ENCODE results near the gene PAPSS2.
A peak's percentile ranks its signal among the peaks of the same experiment; 100 is the strongest.

The PAPSS2 gene

GRCh38 chr10:87652261-87652660, 7.4 kb upstream of the PAPSS2 start:
- Mint-ChIP-seq H3K36me3 (ENCODE audit: low read depth) (no peaks in the 10 kb centered on the region), H3K27me3 (ENCODE audit: low read depth) (peaks cover 24% of the 10 kb centered on the region), H3K4me1 (ENCODE audit: low read depth) (no peaks in the 10 kb centered on the region), H3K27ac (no peak overlapping the region), H3K4me3 (no peak overlapping the region), H3K9me3 (no peaks in the 10 kb centered on the region)

- Mint-ChIP-seq H3K27me3 (ENCODE audit: low read depth) (peaks cover 34% of the 10 kb centered on the region), H3K36me3 (ENCODE audit: low read depth) (no peaks in the 10 kb centered on the region), H3K9me3 (no peaks in the 10 kb centered on the region), H3K4me1 (ENCODE audit: low read depth) (peaks cover 2% of the 10 kb centered on the region), H3K27ac (no peak overlapping the region), H3K4me3 (no peak overlapping the region)
Observed at GRCh38 chr10:87654212-87654611, 5.5 kb upstream of the PAPSS2 start.

GRCh38 chr10:87656431-87657072, 3.1 kb upstream of the PAPSS2 start:
- Mint-ChIP-seq H3K27me3 (ENCODE audit: low read depth) (peaks cover 52% of the 10 kb centered on the region), H3K27ac (no peak overlapping the region), H3K9me3 (no peaks in the 10 kb centered on the region), H3K36me3 (ENCODE audit: low read depth) (no peaks in the 10 kb centered on the region), H3K4me1 (ENCODE audit: low read depth) (peaks cover 6% of the 10 kb centered on the region), H3K4me3 (no peak overlapping the region)

GRCh38 chr10:87657371-87657770, 2.3 kb upstream of the PAPSS2 start:
- H3K4me1 Mint-ChIP-seq (ENCODE audit: low read depth) = peaks cover 6% of the 10 kb centered on the region
- H3K27ac Mint-ChIP-seq = no peak overlapping the region
- H3K9me3 Mint-ChIP-seq = no peaks in the 10 kb centered on the region
- no peaks in the 10 kb centered on the region for H3K36me3 Mint-ChIP-seq (ENCODE audit: low read depth)
- H3K4me3 Mint-ChIP-seq = no peak overlapping the region
- H3K27me3 Mint-ChIP-seq (ENCODE audit: low read depth) = peaks cover 59% of the 10 kb centered on the region

GRCh38 chr10:87658321-87658795, 1.3 kb upstream of the PAPSS2 start:
- H3K4me1 Mint-ChIP-seq (ENCODE audit: low read depth) = peaks cover 6% of the 10 kb centered on the region
- H3K27me3 Mint-ChIP-seq (ENCODE audit: low read depth) = peaks cover 62% of the 10 kb centered on the region
- H3K4me3 Mint-ChIP-seq = no peak overlapping the region
- no peaks in the 10 kb centered on the region for H3K9me3 Mint-ChIP-seq
- no peak overlapping the region for H3K27ac Mint-ChIP-seq
- no peaks in the 10 kb centered on the region for H3K36me3 Mint-ChIP-seq (ENCODE audit: low read depth)

- H3K4me3 Mint-ChIP-seq = peak overlapping the region; percentile 73
- no peaks in the 10 kb centered on the region for H3K36me3 Mint-ChIP-seq (ENCODE audit: low read depth)
- H3K27me3 Mint-ChIP-seq (ENCODE audit: low read depth) = peaks cover 67% of the 10 kb centered on the region
- H3K27ac Mint-ChIP-seq = no peak overlapping the region
- H3K9me3 Mint-ChIP-seq = no peaks in the 10 kb centered on the region
- H3K4me1 Mint-ChIP-seq (ENCODE audit: low read depth) = peaks cover 6% of the 10 kb centered on the region
Observed at GRCh38 chr10:87658858-87659555, 671 bp upstream of the PAPSS2 start.

GRCh38 chr10:87660484-87661133, 931 bp downstream of the PAPSS2 start:
- Mint-ChIP-seq H3K27ac (no peak overlapping the region), H3K27me3 (ENCODE audit: low read depth) (peaks cover 64% of the 10 kb centered on the region), H3K4me1 (ENCODE audit: low read depth) (peaks cover 6% of the 10 kb centered on the region), H3K4me3 (peak overlapping the region; percentile 74), H3K36me3 (ENCODE audit: low read depth) (no peaks in the 10 kb centered on the region), H3K9me3 (no peaks in the 10 kb centered on the region)

- peaks cover 6% of the 10 kb centered on the region for H3K4me1 Mint-ChIP-seq (ENCODE audit: low read depth)
- H3K27ac Mint-ChIP-seq = no peak overlapping the region
- H3K27me3 Mint-ChIP-seq (ENCODE audit: low read depth) = peaks cover 50% of the 10 kb centered on the region
- H3K4me3 Mint-ChIP-seq = no peak overlapping the region
- H3K9me3 Mint-ChIP-seq = no peaks in the 10 kb centered on the region
- no peaks in the 10 kb centered on the region for H3K36me3 Mint-ChIP-seq (ENCODE audit: low read depth)
Observed at GRCh38 chr10:87661861-87662785, 2.4 kb downstream of the PAPSS2 start.

- H3K4me1 Mint-ChIP-seq (ENCODE audit: low read depth) = peaks cover 4% of the 10 kb centered on the region
- H3K27me3 Mint-ChIP-seq (ENCODE audit: low read depth) = peaks cover 38% of the 10 kb centered on the region
- no peak overlapping the region for H3K4me3 Mint-ChIP-seq
- no peak overlapping the region for H3K27ac Mint-ChIP-seq
- no peaks in the 10 kb centered on the region for H3K36me3 Mint-ChIP-seq (ENCODE audit: low read depth)
- H3K9me3 Mint-ChIP-seq = no peaks in the 10 kb centered on the region
Observed at GRCh38 chr10:87664276-87664701, 4.6 kb downstream of the PAPSS2 start.

GRCh38 chr10:87667493-87667892, 7.8 kb downstream of the PAPSS2 start:
- no peaks in the 10 kb centered on the region for H3K4me1 Mint-ChIP-seq (ENCODE audit: low read depth)
- H3K27ac Mint-ChIP-seq = no peak overlapping the region
- H3K36me3 Mint-ChIP-seq (ENCODE audit: low read depth) = no peaks in the 10 kb centered on the region

GRCh38 chr10:87668324-87669074, 8.8 kb downstream of the PAPSS2 start:
- H3K36me3 Mint-ChIP-seq (ENCODE audit: low read depth) = no peaks in the 10 kb centered on the region
- no peak overlapping the region for H3K27ac Mint-ChIP-seq
- no peaks in the 10 kb centered on the region for H3K9me3 Mint-ChIP-seq
- no peaks in the 10 kb centered on the region for H3K4me1 Mint-ChIP-seq (ENCODE audit: low read depth)
- H3K4me3 Mint-ChIP-seq = no peak overlapping the region
- peaks cover 8% of the 10 kb centered on the region for H3K27me3 Mint-ChIP-seq (ENCODE audit: low read depth)

More at GRCh38 chr10:87667493-87667892, 7.8 kb downstream of the PAPSS2 start:
- Mint-ChIP-seq H3K4me3 (no peak overlapping the region), H3K9me3 (no peaks in the 10 kb centered on the region), H3K27me3 (ENCODE audit: low read depth) (peaks cover 13% of the 10 kb centered on the region)

GRCh38 chr10:87669752-87670151, 10.1 kb downstream of the PAPSS2 start:
- Mint-ChIP-seq H3K27me3 (ENCODE audit: low read depth) (peaks cover 3% of the 10 kb centered on the region), H3K4me3 (no peak overlapping the region), H3K27ac (no peak overlapping the region), H3K9me3 (no peaks in the 10 kb centered on the region), H3K4me1 (ENCODE audit: low read depth) (no peaks in the 10 kb centered on the region), H3K36me3 (ENCODE audit: low read depth) (no peaks in the 10 kb centered on the region)

GRCh38 chr10:87670586-87670985, 10.9 kb downstream of the PAPSS2 start:
- Mint-ChIP-seq H3K4me1 (ENCODE audit: low read depth) (no peaks in the 10 kb centered on the region), H3K4me3 (no peak overlapping the region), H3K27ac (no peak overlapping the region), H3K36me3 (ENCODE audit: low read depth) (no peaks in the 10 kb centered on the region), H3K9me3 (no peaks in the 10 kb centered on the region), H3K27me3 (ENCODE audit: low read depth) (no peaks in the 10 kb centered on the region)
